HG02763 (cell line): Measurements from ENCODE around the gene DAG1.
"Not testable (repeated sequence)": the region's sequence is repeated elsewhere in the genome, so short reads cannot be mapped to it uniquely, and the experiment has no call there.

Experiments used
- ATAC-seq: cut with Tn5 transposase; IDR thresholded peaks from one replicate; pipeline ENCODE4 v1.9.1; 2021; ENCODE audit warnings: mild to moderate bottlenecking, moderate library complexity; ENCODE audit not compliant: unreplicated experiment

DAG1 gene

GRCh38 chr3:49469037-49469935 is 781 bp upstream of the DAG1 start:
- no peak for ATAC-seq

GRCh38 chr3:49470714-49471420 is 800 bp downstream of the DAG1 start:
- peak; percentile 17 for ATAC-seq

DNA sequence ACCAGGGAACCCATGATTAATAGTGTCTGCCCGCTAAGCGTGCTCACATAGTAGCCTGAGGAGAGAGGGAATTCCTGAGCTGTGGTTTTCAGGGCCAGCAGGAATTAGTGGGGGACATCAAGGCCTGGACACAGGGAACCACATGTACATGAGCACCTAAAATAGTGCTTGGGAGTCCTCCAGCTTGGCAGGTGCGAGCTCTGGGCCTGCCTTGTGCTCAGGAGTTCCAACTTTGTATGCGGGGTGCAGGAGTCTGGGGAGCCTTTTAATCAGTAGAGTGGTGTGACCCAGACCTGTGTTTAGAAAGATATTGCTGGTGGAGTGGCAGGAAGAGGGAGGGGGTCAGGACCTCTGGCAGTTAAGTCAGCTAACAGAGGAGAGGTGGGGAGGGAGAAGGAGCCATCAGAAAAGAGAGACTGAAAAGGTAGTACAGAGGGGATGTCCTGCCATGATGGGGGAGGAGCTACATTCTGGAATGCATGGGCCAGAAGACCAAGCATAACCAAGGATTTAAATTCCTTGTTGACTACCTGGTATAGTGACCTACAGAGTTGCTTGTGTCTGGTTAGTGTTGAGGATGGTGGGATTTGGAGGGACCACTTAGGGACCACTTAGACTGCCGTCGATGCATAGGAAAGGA is 1.9 kb downstream of the DAG1 start:
- no peak for ATAC-seq

DNA sequence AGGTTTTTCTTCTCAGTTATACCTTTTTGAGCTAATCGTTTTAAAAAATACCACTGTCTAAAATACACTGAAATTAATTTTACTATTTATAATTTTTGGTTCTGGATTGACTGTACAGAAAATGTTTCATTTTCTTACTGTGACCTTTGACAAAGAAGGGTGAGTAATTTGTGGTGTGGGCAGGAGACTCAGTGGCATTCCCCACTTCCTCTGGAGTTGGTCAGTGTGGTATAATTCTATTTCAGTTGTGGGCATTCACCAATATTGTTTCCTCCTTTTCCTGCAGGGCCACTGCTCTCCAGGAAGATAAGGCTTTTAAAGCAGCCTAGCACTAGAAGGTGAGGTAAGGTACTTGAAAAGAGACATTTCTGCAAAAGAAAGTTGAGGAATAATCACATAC is 6.5 kb downstream of the DAG1 start:
- ATAC-seq: no peak

DNA sequence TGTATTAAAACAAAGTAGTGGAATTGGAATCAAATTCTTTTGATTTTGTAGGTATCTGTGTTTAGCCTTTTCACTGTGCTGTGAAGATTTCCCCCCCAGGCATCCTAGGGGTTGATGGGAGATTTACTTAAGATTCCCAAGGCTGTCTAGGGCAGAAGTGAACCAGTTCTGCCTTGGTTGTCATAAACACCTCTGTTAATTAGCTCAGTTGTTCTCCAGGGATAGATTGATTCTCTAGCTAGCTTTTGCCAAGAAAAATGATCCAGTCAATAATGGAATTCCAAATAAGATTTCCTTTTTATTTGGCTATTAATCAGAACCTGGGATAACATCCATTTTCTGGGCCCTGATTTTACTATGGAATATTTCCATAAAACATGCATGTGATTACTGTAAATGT is 12.7 kb downstream of the DAG1 start:
- no peak for ATAC-seq

DNA sequence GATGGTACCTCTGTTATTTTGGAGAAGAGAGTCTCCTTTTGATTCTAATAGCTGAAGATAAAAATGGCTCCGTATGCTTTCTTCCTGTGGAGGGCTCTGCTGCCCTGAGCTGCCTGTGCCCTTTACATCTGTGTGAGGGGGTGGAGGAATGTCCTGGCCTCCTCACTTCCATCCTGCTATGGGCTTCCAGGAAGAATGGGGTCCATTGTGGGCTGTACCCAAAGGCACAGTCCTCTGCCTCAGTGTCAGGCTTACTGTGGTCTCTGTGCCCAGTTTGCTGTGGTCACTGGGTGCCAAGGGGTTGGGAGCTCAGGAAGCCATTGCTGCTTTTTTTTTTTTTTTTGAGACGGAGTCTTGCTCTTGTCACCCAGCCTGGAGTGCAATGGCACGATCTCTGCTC is 14.4 kb downstream of the DAG1 start:
- no peak for ATAC-seq

DNA sequence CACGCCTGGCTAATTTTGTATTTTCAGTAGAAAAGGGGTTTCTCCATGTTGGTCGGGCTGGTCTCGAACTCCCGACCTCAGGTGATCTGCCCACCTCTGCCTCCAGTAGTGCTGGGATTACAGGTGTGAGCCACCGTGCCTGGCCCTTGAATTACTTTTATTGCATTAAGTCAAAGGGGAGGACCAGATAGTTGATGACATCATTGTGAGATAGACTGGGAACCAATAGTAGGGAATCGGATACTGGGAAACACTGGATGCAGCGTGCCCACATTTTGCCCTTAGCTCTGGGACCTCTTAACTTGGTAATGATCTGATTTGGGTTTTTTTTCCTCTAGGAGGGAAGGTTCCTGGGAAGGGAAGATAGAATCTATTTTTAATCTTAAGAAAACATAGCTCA is 19.2 kb downstream of the DAG1 start:
- ATAC-seq: no peak

DNA sequence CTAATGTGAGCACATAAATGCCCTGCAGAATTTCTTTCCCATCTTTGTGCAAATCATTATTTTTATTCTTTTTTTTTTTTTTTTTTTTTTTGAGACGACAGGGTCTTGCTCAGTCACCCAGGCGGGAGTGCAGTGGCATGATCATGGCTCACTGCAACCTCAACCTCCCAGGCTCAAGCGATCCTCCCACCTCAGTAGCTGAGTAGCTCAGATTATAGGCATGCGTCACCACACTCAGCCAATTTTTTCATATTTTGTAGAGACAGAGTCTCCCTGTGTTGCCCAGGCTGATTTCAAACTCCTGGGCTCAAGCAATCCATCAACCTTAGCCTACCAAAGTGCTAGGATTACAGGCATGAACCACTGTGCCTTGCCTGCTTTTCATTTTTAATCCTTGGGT is 22.9 kb downstream of the DAG1 start:
- no peak for ATAC-seq

GRCh38 chr3:49493901-49494300 is 23.8 kb downstream of the DAG1 start:
- no peak for ATAC-seq

DNA sequence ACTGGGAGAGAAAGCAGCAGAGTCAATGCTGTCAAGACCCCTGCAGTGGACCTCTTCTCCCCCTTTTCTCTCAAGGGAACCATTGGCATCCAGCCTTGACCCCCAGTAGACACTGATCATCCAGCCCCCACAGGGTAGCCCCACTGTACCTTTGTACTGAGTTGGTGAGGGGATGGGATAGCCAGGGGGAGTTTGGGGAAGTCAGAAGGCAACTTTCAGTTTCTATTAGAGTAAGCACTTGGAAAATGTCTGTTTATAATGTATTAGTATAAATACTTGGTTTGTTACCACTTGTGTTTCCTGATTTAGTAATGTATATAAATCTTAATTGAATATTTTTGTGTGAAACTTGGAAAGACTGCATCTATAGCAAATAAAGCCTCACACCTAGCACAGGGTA is 25.0 kb downstream of the DAG1 start:
- ATAC-seq: no peak

- not testable (repeated sequence) for ATAC-seq
These were observed 26.8 kb downstream of the DAG1 start for GRCh38 chr3:49496845-49497244.

DNA sequence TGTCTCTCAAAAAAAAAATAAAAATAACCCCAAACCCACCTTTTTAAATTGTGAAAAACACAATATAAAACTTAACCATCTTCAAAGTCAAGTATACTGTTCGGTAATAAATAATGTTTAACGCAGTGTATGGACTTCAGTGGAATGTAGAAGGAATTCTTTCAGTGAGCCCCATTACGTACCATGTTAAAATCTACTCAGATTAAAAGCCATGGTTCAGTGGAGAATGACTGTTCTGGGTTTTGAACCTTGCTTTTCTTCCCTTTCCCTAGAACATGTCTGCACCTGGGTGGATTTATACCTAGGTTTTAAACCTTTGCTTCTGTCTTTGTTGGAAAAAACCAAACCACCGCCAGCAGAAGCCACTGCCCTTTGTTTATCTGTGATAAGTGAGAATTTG is 27.5 kb downstream of the DAG1 start:
- ATAC-seq: no peak

DNA sequence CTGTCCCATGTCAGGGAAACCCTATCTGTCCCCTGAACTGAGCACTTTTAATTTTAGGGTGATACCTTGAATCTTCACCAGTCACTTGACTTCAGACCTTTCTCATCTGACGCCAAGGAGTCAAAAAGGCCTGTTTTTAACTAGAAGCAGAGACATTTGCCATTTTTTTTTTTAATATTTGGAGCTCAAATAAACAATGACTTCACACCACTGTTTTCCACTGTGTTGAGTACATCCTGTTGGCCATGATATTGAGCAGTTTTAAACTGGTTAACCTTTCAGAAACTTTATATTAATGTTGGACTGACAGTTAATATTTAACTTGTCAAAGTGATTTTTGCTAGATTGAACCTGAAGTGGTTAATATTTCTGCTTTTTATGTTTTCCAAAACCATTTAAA is 28.2 kb downstream of the DAG1 start:
- ATAC-seq: no peak

DNA sequence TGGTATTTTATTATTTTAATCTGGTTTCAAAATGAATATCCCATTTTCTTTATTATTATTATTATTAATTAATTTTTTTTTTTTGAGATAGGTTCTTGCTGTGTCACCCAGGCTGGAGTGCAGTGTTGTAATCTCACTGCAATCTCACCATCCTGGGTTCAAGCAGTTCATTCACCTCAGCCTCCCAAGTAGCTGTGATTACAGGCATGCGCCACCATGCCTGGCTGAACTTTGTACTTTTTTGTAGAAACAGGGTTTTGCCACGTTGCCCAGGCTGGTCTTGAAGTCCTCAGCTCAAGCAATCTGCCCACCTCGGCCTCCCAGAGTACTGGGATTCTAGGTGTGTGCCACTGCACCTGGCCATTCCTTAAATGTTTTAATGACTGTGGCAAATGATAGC is 28.6 kb downstream of the DAG1 start:
- no peak for ATAC-seq

- no peak for ATAC-seq
These were observed 30.2 kb downstream of the DAG1 start for GRCh38 chr3:49500205-49500731.

DNA sequence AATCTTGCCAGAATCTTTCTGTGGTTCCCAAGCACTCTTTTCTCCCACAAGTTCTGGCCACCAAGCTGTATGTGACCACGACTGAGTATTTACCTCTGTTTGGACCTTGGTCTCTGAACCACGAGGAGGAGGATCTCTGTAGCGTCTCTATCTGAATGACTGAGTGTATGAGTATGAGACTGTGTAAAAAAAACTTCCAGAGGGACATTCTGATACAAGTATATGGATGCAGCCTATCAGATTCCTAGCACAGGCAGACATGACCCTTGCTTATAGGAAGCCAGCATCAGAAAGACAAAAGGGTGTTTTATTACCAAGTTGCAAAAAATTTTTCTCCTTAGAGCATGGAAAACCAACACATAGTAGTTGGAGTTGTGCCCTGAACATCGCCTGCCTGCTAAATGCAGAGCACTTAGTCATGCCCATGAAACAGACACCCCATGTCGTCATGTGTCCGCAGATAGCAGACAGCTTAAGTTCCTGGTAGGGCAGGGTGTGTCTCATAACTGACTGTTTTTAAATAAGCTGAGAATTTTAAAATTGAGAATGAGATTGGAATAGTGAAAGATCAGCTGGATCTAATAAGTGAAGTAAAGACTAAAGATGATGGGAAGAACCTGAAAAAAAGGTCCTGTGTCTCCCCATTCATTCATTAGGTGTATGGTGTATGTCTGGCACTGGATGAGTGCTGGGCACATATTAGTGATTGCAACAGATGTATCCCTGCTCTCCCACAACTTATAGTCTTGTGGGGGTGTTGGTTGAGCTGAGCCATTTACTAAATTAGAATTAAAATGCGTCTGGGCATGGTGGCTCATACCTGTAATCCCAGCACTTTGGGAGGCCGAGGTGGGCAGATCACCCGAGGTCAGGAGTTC is 30.9 kb downstream of the DAG1 start:
- ATAC-seq: no peak

- ATAC-seq: no peak
These were observed 31.8 kb downstream of the DAG1 start for GRCh38 chr3:49501842-49502241.

GRCh38 chr3:49506906-49507305 is 36.8 kb downstream of the DAG1 start:
- ATAC-seq: no peak

GRCh38 chr3:49509028-49509561 is 39.0 kb downstream of the DAG1 start:
- ATAC-seq: no peak

- ATAC-seq: no peak
These were observed 41.6 kb downstream of the DAG1 start for GRCh38 chr3:49511639-49512038.
